Suprapubic skin (tissue), 4 donors: ENCODE results near the gene RBM27.
"Not testable (repeated sequence)": the region's sequence is repeated elsewhere in the genome, so short reads cannot be mapped to it uniquely, and the experiment has no call there.

Experiments used
- EP300 ChIP-seq: sonication (generic); formaldehyde crosslinking; IDR thresholded peaks from one replicate; pipeline ENCODE4 v1.6.1; 2017; ENCODE audit warnings: antibody characterized with exemption
- POLR2A ChIP-seq, 2 donors: fragments of 450-650 bp; IDR thresholded peaks; one replicate each; pipeline ENCODE4 v1.6.1; 2017; ENCODE audit warnings: antibody characterized with exemption in 2 of 2, mild to moderate bottlenecking in 2 of 2, moderate library complexity in 2 of 2
- POLR2AphosphoS5 ChIP-seq, 3 donors: sonication (generic); formaldehyde crosslinking; IDR thresholded peaks; one replicate each; pipeline ENCODE4 v1.6.1; 2017; ENCODE audit warnings: antibody characterized with exemption in 3 of 3
- TF ChIP-seq, protein P1 (sequence below), 2 donors: fragments of 200-600 bp in 1 of 2; fragments of 450-650 bp in 1 of 2; sonication (generic) in 1 of 2; IDR thresholded peaks; one replicate each; pipeline ENCODE4 v1.5.1; 2016 to 2019; ENCODE audit warnings: antibody characterized with exemption in 2 of 2, mild to moderate bottlenecking in 1 of 2, moderate library complexity in 1 of 2

DNA sequence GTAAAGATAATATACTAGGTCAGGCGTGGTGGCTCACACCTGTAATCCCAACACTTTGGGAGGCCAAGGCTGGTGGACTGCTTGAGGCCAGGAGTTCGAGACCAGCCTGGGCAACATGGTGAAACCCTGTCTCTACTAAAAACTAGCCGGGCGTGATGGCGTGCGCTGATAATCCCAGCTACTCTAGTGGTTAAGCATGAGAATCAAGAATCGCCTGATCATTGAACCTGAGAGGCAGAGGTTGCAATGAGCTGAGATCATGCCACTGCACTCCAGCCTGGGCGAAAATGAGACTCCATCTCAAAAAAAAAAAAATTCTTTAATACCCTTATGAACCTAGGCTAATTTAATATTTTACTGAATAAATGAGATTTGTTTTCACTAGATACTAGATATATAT is 30.4 kb upstream of the RBM27 start:
- TF ChIP-seq POLR2A (IDR thresholded peaks at IDR 0.05); POLR2AphosphoS5 (IDR thresholded peaks at IDR 0.05); EP300: not testable (repeated sequence)
- TF ChIP-seq, protein P1, sequence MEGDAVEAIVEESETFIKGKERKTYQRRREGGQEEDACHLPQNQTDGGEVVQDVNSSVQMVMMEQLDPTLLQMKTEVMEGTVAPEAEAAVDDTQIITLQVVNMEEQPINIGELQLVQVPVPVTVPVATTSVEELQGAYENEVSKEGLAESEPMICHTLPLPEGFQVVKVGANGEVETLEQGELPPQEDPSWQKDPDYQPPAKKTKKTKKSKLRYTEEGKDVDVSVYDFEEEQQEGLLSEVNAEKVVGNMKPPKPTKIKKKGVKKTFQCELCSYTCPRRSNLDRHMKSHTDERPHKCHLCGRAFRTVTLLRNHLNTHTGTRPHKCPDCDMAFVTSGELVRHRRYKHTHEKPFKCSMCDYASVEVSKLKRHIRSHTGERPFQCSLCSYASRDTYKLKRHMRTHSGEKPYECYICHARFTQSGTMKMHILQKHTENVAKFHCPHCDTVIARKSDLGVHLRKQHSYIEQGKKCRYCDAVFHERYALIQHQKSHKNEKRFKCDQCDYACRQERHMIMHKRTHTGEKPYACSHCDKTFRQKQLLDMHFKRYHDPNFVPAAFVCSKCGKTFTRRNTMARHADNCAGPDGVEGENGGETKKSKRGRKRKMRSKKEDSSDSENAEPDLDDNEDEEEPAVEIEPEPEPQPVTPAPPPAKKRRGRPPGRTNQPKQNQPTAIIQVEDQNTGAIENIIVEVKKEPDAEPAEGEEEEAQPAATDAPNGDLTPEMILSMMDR (IDR thresholded peaks at IDR 0.05) = not testable (repeated sequence)
